ENCODE data around the gene HOXA3.

DNA sequence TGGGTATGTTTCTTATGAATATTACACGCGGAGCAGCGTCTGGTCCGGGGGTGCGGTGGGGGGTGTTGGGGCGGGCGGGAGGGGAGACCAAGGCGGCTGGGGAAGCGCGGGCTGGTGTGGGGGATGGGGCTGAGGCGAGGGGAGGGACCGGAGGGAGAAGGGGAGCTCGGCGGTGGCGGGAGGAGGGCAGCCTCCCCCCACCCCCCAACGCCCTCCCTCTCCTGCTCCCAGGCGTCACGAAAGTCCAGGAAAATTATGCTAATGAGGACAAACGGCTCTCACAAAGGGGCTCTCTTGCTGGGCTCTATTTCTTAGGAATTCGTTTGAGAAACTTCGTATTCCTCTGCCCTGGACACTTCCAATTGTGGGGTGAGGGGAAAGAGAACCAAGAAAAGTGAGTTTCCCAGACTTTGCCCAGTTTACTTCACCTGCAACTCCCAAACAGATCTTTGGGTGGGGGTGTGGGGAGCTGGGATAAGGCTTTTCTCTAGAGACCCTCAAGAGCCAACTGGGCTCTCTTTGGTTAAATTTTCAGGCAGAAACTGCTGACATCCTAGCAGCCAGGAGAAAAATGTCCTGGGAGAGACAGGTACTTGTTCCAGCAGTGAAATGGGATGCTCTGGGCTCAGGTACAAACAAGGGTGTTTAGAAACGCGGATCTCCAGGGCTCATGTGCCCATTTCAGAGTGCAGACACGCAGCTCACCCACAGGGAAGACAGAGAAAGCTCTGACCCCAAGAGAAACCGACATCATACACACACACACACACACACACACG is 38.2 kb downstream of the HOXA3 start:
- TF ChIP-seq POLR2AphosphoS5 (IDR thresholded peaks at IDR 0.05; ENCODE audit: low read depth, low read length) (no peak), CTCF (IDR thresholded peaks at IDR 0.05; ENCODE audit: control extremely low read depth in 1 of 3, insufficient read depth in 1 of 3, low read depth in 1 of 3, low read length in 3 of 3) (no peak), SP1 (IDR thresholded peaks at IDR 0.05; ENCODE audit: low read depth, low read length) (no peak), HDAC6 (IDR thresholded peaks at IDR 0.05; ENCODE audit: low read depth, low read length) (no peak), RFX5 (IDR thresholded peaks at IDR 0.05; ENCODE audit: borderline replicate concordance, low read depth, low read length) (no peak), SIN3A (conservative IDR thresholded peaks at IDR 0.05 in 1 of 2, IDR thresholded peaks at IDR 0.05 in 1 of 2; ENCODE audit: low read depth in 1 of 2, low read length in 2 of 2) (no peak)
